ENCODE measurements around the gene SPTBN1. TPM values are rescaled to one million over a fixed set of nuclear protein-coding genes. Genes with fewer than 3 reads are reported as not detected.
A peak's percentile ranks its signal among the peaks of the same experiment; 100 is the strongest.

The SPTBN1 gene
- total and polyA plus RNA-seq, 3 donors from 2014 or later: 143 to 366 (median 278) TPM

GRCh38 chr2:54561010-54561409 is 104.9 kb downstream of the SPTBN1 start:
- no peaks in the 10 kb centered on the region for H3K9me3 ChIP-seq
- no peak for TF ChIP-seq POLR2A (IDR thresholded peaks at IDR 0.05)
- TF ChIP-seq, protein P1, sequence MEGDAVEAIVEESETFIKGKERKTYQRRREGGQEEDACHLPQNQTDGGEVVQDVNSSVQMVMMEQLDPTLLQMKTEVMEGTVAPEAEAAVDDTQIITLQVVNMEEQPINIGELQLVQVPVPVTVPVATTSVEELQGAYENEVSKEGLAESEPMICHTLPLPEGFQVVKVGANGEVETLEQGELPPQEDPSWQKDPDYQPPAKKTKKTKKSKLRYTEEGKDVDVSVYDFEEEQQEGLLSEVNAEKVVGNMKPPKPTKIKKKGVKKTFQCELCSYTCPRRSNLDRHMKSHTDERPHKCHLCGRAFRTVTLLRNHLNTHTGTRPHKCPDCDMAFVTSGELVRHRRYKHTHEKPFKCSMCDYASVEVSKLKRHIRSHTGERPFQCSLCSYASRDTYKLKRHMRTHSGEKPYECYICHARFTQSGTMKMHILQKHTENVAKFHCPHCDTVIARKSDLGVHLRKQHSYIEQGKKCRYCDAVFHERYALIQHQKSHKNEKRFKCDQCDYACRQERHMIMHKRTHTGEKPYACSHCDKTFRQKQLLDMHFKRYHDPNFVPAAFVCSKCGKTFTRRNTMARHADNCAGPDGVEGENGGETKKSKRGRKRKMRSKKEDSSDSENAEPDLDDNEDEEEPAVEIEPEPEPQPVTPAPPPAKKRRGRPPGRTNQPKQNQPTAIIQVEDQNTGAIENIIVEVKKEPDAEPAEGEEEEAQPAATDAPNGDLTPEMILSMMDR (IDR thresholded peaks at IDR 0.05): no peak
- no peaks in the 10 kb centered on the region for H3K36me3 ChIP-seq (ENCODE audit: low read depth, missing control alignments)
- no peak for DNase-seq
- H3K4me1 ChIP-seq: peaks cover 40% of the 10 kb centered on the region
- no peak overlapping the region for H3K4me3 ChIP-seq
- H3K27me3 ChIP-seq: no peaks in the 10 kb centered on the region
- 30 to 58% methylated on average over 3 to 4 of the region's 4 CpGs for WGBS, 2 donors
- H3K27ac ChIP-seq: peak overlapping the region in 1 of 2 donors; percentile 85
- intact Hi-C loops (cut with DNase I; ENCODE audit: low total_unique reads): no loop called here

- TF ChIP-seq POLR2A (IDR thresholded peaks at IDR 0.05): no peak
- TF ChIP-seq, protein P1 (IDR thresholded peaks at IDR 0.05): no peak
- no peaks in the 10 kb centered on the region for H3K36me3 ChIP-seq (ENCODE audit: low read depth, missing control alignments)
- DNase-seq: no peak
- no peaks in the 10 kb centered on the region for H3K27me3 ChIP-seq
- H3K27ac ChIP-seq: no peak overlapping the region
- H3K9me3 ChIP-seq: no peaks in the 10 kb centered on the region
- 74 to 91% methylated on average over 2 of the region's 2 CpGs for WGBS, 2 donors
- no peak overlapping the region for H3K4me3 ChIP-seq
- intact Hi-C loops (cut with DNase I; ENCODE audit: low total_unique reads): no loop called here
- H3K4me1 ChIP-seq: peaks cover 16% of the 10 kb centered on the region
Observed at GRCh38 chr2:54564439-54564838, 108.3 kb downstream of the SPTBN1 start.

GRCh38 chr2:54565551-54565950 is 109.4 kb downstream of the SPTBN1 start:
- intact Hi-C loops (cut with DNase I; ENCODE audit: low total_unique reads): no loop called here
- H3K27ac ChIP-seq: no peak overlapping the region

DNA sequence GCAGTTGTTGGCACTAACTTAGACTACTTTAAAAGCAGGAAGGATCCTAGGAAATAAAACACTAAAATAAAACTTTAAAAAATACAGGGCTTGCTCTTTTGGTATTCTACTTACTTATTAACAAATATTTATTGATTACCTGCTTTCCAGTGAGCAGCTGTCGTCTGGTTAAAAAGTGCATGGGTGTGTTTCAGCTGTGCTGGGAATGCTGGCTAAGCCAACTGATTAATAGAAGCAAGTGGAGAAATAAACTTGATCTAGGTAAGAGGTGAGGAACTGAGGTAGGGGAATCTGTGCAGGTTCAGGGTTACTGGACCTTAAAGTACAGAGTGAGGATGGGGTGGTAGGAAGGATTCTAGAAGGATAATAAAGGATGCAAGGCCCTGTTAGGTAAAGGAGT is 110.8 kb downstream of the SPTBN1 start:
- Histone ChIP-seq H3K9me3 (no peaks in the 10 kb centered on the region), H3K4me3 (no peak overlapping the region), H3K27ac (no peak overlapping the region), H3K4me1 (peaks cover 19% of the 10 kb centered on the region), H3K27me3 (no peaks in the 10 kb centered on the region), H3K36me3 (ENCODE audit: low read depth, missing control alignments) (no peaks in the 10 kb centered on the region)
- intact Hi-C loops (cut with DNase I; ENCODE audit: low total_unique reads): no loop called here
- 87 to 97% methylated on average over 1 of the region's 1 CpG for WGBS, 2 donors
- DNase-seq: no peak
- TF ChIP-seq POLR2A (IDR thresholded peaks at IDR 0.05): no peak
- TF ChIP-seq, protein P1 (IDR thresholded peaks at IDR 0.05): no peak

More at GRCh38 chr2:54565551-54565950, 109.4 kb downstream of the SPTBN1 start:
- Histone ChIP-seq H3K9me3 (no peaks in the 10 kb centered on the region), H3K36me3 (ENCODE audit: low read depth, missing control alignments) (no peaks in the 10 kb centered on the region), H3K4me3 (no peak overlapping the region), H3K27me3 (no peaks in the 10 kb centered on the region), H3K4me1 (peaks cover 19% of the 10 kb centered on the region)
- TF ChIP-seq, protein P1 (IDR thresholded peaks at IDR 0.05): no peak
- DNase-seq: no peak

DNA sequence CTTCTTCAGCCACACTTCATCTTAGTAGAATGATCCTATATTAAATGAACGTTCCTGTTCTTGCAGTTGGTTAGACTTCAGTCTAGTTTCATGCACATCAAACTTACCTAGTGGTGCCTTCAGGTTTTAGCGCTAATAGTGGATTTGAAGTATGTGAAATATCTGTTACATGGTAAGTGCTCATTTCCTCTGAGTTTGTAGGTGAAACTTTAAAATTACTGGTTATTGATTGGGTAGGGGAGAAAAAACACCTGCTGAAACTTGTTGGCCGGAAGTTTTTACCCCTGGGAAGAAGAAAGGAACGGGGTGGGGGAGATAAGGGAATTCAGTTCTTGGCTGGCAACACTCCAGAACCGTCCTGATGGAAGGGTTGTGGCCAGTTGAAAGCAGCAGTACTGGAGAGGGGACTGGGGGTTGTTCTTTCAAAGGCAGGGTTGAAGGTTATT is 112.8 kb downstream of the SPTBN1 start:
- WGBS, 2 donors: 36 to 40% methylated on average over 5 of the region's 5 CpGs
- peaks cover 35% of the 10 kb centered on the region for H3K4me1 ChIP-seq
- TF ChIP-seq, protein P1 (IDR thresholded peaks at IDR 0.05): no peak
- TF ChIP-seq POLR2A (IDR thresholded peaks at IDR 0.05): no peak
- H3K27ac ChIP-seq: no peak overlapping the region
- H3K27me3 ChIP-seq: no peaks in the 10 kb centered on the region
- no peaks in the 10 kb centered on the region for H3K36me3 ChIP-seq (ENCODE audit: low read depth, missing control alignments)
- no peak overlapping the region for H3K4me3 ChIP-seq
- intact Hi-C loops (cut with DNase I; ENCODE audit: low total_unique reads): no loop called here
- no peaks in the 10 kb centered on the region for H3K9me3 ChIP-seq
- no peak for DNase-seq
